Activated naive CD8-positive, alpha-beta T cell treated with anti-CD3 and anti-CD28 coated beads, Interleukin-2, amount 10 ng/mL, durations not matched to agents 7 days and 5 days (primary cell): ENCODE measurements around the gene MTMR4. TPM values are rescaled to one million over a fixed set of nuclear protein-coding genes. Genes with fewer than 3 reads are reported as not detected.

ENCODE experiments used
- ATAC-seq: fragments of 150-1000 bp; cut with Tn5 transposase; one replicate; pipeline ENCODE4 v1.10.0; 2021; ENCODE audit warnings: low read depth, moderate library complexity
- POLR2A ChIA-PET: fragments of 350-600 bp; sonication (Branson Sonifier 250); formaldehyde crosslinking; loops from one replicate; lab custom pipeline; 2021; ENCODE audit warnings: antibody characterized with exemption; lab: Charles Lee
- DNase-seq: peaks from one replicate; pipeline ENCODE4 v3.0.0; 2021
- H3K27ac Mint-ChIP-seq: one replicate; pipeline ENCODE4 v1.8.0; 2022; ENCODE audit warnings: mild to moderate bottlenecking, mixed read lengths
- H3K27me3 Mint-ChIP-seq: one replicate; pipeline ENCODE4 v1.8.0; 2022; ENCODE audit warnings: mild to moderate bottlenecking, moderate library complexity, mixed read lengths
- H3K36me3 Mint-ChIP-seq: one replicate; pipeline ENCODE4 v1.8.0; 2021; ENCODE audit warnings: mild to moderate bottlenecking, mixed read lengths
- H3K4me1 Mint-ChIP-seq: one replicate; pipeline ENCODE4 v1.8.0; 2021; ENCODE audit warnings: mixed read lengths
- H3K4me3 Mint-ChIP-seq: one replicate; pipeline ENCODE4 v1.8.0; 2022; ENCODE audit warnings: mild to moderate bottlenecking, moderate library complexity, mixed read lengths
- H3K9me3 Mint-ChIP-seq: one replicate; pipeline ENCODE4 v1.8.0; 2021; ENCODE audit warnings: mixed read lengths
- total RNA-seq, 2 experiments: library from RNA; stranded (reverse); gene quantifications; one replicate each; pipeline ENCODE4 v1.2.3, GENCODE V29; 2021

Gene MTMR4
- total RNA-seq, 2 experiments from 2014 or later, result 50.5 to 50.8 TPM

- DNase-seq (peak; percentile 97), ATAC-seq (peak; percentile 82)
- Mint-ChIP-seq H3K4me1 (peaks cover 40% of the 10 kb centered on the region), H3K4me3 (peak overlapping the region; percentile 94), H3K27ac (peak overlapping the region; percentile 97), H3K9me3 (no peaks in the 10 kb centered on the region), H3K27me3 (peaks cover 3% of the 10 kb centered on the region), H3K36me3 (peaks cover 2% of the 10 kb centered on the region)
- POLR2A ChIA-PET, result interaction anchor here (0.9 to 2.8 kb wide), 6 partner anchors 32 to 485 kb away, joined by 3 to 68 read pairs (median 4); no protein-coding TSS in a partner anchor
Observed at GRCh38 chr17:58517928-58518609, 3.6 kb upstream of the MTMR4 start.

GRCh38 chr17:58517378-58517927 lies 3.0 kb upstream of the MTMR4 start:
- Mint-ChIP-seq H3K4me1 (peaks cover 44% of the 10 kb centered on the region), H3K9me3 (no peaks in the 10 kb centered on the region), H3K27me3 (peaks cover 3% of the 10 kb centered on the region), H3K36me3 (peaks cover 2% of the 10 kb centered on the region), H3K4me3 (peak overlapping the region; percentile 94), H3K27ac (peak overlapping the region; percentile 97)
- DNase-seq (no peak), ATAC-seq (no peak)
- POLR2A ChIA-PET, result interaction anchor here (0.9 to 2.8 kb wide), 2 partner anchors 114 to 190 kb away, joined by 3 to 68 read pairs; no protein-coding TSS in a partner anchor

GRCh38 chr17:58516644-58517377 lies 2.4 kb upstream of the MTMR4 start:
- H3K27ac Mint-ChIP-seq, result peak overlapping the region; percentile 97
- no peak for DNase-seq
- H3K4me3 Mint-ChIP-seq, result peak overlapping the region; percentile 94
- H3K4me1 Mint-ChIP-seq, result peaks cover 44% of the 10 kb centered on the region
- ATAC-seq, result no peak
- peaks cover 2% of the 10 kb centered on the region for H3K36me3 Mint-ChIP-seq
- POLR2A ChIA-PET, result interaction anchor here (0.9 to 3.5 kb wide), 3 partner anchors 115 to 189 kb away, joined by 3 to 68 read pairs (median 32); no protein-coding TSS in a partner anchor
- H3K27me3 Mint-ChIP-seq, result peaks cover 3% of the 10 kb centered on the region
- no peaks in the 10 kb centered on the region for H3K9me3 Mint-ChIP-seq

- Mint-ChIP-seq H3K27ac (no peak overlapping the region), H3K36me3 (peaks cover 14% of the 10 kb centered on the region), H3K4me3 (peak overlapping the region; percentile 82), H3K4me1 (peaks cover 49% of the 10 kb centered on the region), H3K9me3 (no peaks in the 10 kb centered on the region), H3K27me3 (peaks cover 3% of the 10 kb centered on the region)
- POLR2A ChIA-PET, result interaction anchor here (0.5 to 3.5 kb wide), 7 partner anchors 116 to 187 kb away, joined by 3 to 32 read pairs (median 6); partner anchors contain the start of genes RAD51C and TSPOAP1
- DNase-seq (no peak), ATAC-seq (no peak)
Observed at GRCh38 chr17:58515286-58515685, 848 bp upstream of the MTMR4 start.

GRCh38 chr17:58514770-58515157 lies 326 bp upstream of the MTMR4 start:
- POLR2A ChIA-PET, result interaction anchor here (0.9 to 3.5 kb wide), 7 partner anchors 117 to 508 kb away, joined by 3 to 32 read pairs (median 6); partner anchors contain the start of genes RAD51C, SRSF1 and TSPOAP1
- H3K27ac Mint-ChIP-seq, result peak overlapping the region; percentile 69

GRCh38 chr17:58513267-58513964 lies 1.0 kb downstream of the MTMR4 start:
- Mint-ChIP-seq H3K4me1 (peaks cover 44% of the 10 kb centered on the region), H3K36me3 (peaks cover 22% of the 10 kb centered on the region), H3K9me3 (no peaks in the 10 kb centered on the region), H3K4me3 (peak overlapping the region; percentile 89), H3K27ac (peak overlapping the region; percentile 60), H3K27me3 (peaks cover 3% of the 10 kb centered on the region)
- DNase-seq (no peak), ATAC-seq (no peak)
- POLR2A ChIA-PET, result interaction anchor here (0.6 to 3.5 kb wide), 7 partner anchors 10 to 507 kb away, joined by 3 to 32 read pairs (median 3); partner anchors contain the start of genes HSF5 and SRSF1

More at GRCh38 chr17:58514770-58515157, 326 bp upstream of the MTMR4 start:
- no peak for DNase-seq
- peak overlapping the region; percentile 82 for H3K4me3 Mint-ChIP-seq
- H3K36me3 Mint-ChIP-seq, result peaks cover 19% of the 10 kb centered on the region
- H3K4me1 Mint-ChIP-seq, result peaks cover 49% of the 10 kb centered on the region
- peaks cover 3% of the 10 kb centered on the region for H3K27me3 Mint-ChIP-seq
- no peaks in the 10 kb centered on the region for H3K9me3 Mint-ChIP-seq
- no peak for ATAC-seq

GRCh38 chr17:58510075-58510474 lies 4.4 kb downstream of the MTMR4 start:
- H3K27ac Mint-ChIP-seq, result no peak overlapping the region
- peaks cover 26% of the 10 kb centered on the region for H3K4me1 Mint-ChIP-seq
- ATAC-seq, result no peak
- H3K9me3 Mint-ChIP-seq, result no peaks in the 10 kb centered on the region
- H3K36me3 Mint-ChIP-seq, result peaks cover 24% of the 10 kb centered on the region
- no peak overlapping the region for H3K4me3 Mint-ChIP-seq
- no peaks in the 10 kb centered on the region for H3K27me3 Mint-ChIP-seq
- POLR2A ChIA-PET, result no interaction called here
- no peak for DNase-seq

GRCh38 chr17:58508341-58509067 lies 5.9 kb downstream of the MTMR4 start:
- Mint-ChIP-seq H3K4me1 (peaks cover 23% of the 10 kb centered on the region), H3K36me3 (peaks cover 24% of the 10 kb centered on the region)
- POLR2A ChIA-PET, result no interaction called here

GRCh38 chr17:58507123-58507634 lies 7.3 kb downstream of the MTMR4 start:
- H3K36me3 Mint-ChIP-seq, result peaks cover 31% of the 10 kb centered on the region
- POLR2A ChIA-PET, result no interaction called here
- H3K27ac Mint-ChIP-seq, result no peak overlapping the region
- no peak for DNase-seq
- peaks cover 14% of the 10 kb centered on the region for H3K4me1 Mint-ChIP-seq
- no peak overlapping the region for H3K4me3 Mint-ChIP-seq
- no peaks in the 10 kb centered on the region for H3K9me3 Mint-ChIP-seq
- ATAC-seq, result no peak
- H3K27me3 Mint-ChIP-seq, result no peaks in the 10 kb centered on the region

More at GRCh38 chr17:58508341-58509067, 5.9 kb downstream of the MTMR4 start:
- DNase-seq, result no peak
- no peak for ATAC-seq
- Mint-ChIP-seq H3K27ac (no peak overlapping the region), H3K4me3 (no peak overlapping the region), H3K9me3 (no peaks in the 10 kb centered on the region), H3K27me3 (no peaks in the 10 kb centered on the region)

- no peak overlapping the region for H3K27ac Mint-ChIP-seq
- no peaks in the 10 kb centered on the region for H3K9me3 Mint-ChIP-seq
- POLR2A ChIA-PET, result no interaction called here
- H3K4me3 Mint-ChIP-seq, result no peak overlapping the region
- DNase-seq (no peak), ATAC-seq (no peak)
- H3K4me1 Mint-ChIP-seq, result peaks cover 12% of the 10 kb centered on the region
- H3K36me3 Mint-ChIP-seq, result peaks cover 29% of the 10 kb centered on the region
- no peaks in the 10 kb centered on the region for H3K27me3 Mint-ChIP-seq
Observed at GRCh38 chr17:58506354-58507080, 7.9 kb downstream of the MTMR4 start.

GRCh38 chr17:58504826-58505351 lies 9.5 kb downstream of the MTMR4 start:
- H3K9me3 Mint-ChIP-seq, result no peaks in the 10 kb centered on the region
- no peak overlapping the region for H3K27ac Mint-ChIP-seq
- POLR2A ChIA-PET, result no interaction called here
- H3K4me3 Mint-ChIP-seq, result no peak overlapping the region
- peaks cover 7% of the 10 kb centered on the region for H3K4me1 Mint-ChIP-seq
- DNase-seq, result no peak
- ATAC-seq, result no peak
- H3K36me3 Mint-ChIP-seq, result peaks cover 15% of the 10 kb centered on the region
- no peaks in the 10 kb centered on the region for H3K27me3 Mint-ChIP-seq
